RWPE1 (cell line): ENCODE measurements around the gene CREBBP.

Source experiments
- CTCF ChIA-PET: fragments of 350-600 bp; sonication (Branson Sonifier 250); formaldehyde crosslinking; extraction: SDS; loops from one replicate; lab custom pipeline; 2021; lab: Yijun Ruan, JAX
- POLR2A ChIA-PET: fragments of 400-600 bp; formaldehyde crosslinking; extraction: SDS; loops from one replicate; lab custom pipeline; 2020; ENCODE audit warnings: antibody characterized with exemption; ENCODE audit not compliant: low non-redundant PET; lab: Yijun Ruan, JAX
- DNase-seq: peaks from one replicate; pipeline ENCODE4 v3.0.0; 2012; ENCODE audit warnings: low spot score
- H3K27ac ChIP-seq: fragments of 450-650 bp; 2 replicates; pipeline ENCODE4 v1.5.1; 2017
- CTCF ChIP-seq: fragments of 450-650 bp; conservative IDR thresholded peaks from 2 replicates; pipeline ENCODE4 v1.5.1; 2017; ENCODE audit warnings: low read depth, mild to moderate bottlenecking

Gene CREBBP

GRCh38 chr16:3713587-3714242 is 166.8 kb downstream of the CREBBP start:
- ChIA-PET CTCF (interaction anchor here (1.1 kb wide), 1 partner anchor 23 kb away, joined by 5 read pairs; no protein-coding TSS in a partner anchor), POLR2A (no interaction called here)
- DNase-seq = no peak
- TF ChIP-seq CTCF = no peak
- H3K27ac ChIP-seq = peak overlapping the region; percentile 26

- CTCF ChIA-PET = interaction anchor here (1.1 kb wide), 1 partner anchor 22 kb away, joined by 5 read pairs; no protein-coding TSS in a partner anchor
- no peak for TF ChIP-seq CTCF
- DNase-seq = no peak
- POLR2A ChIA-PET = interaction anchor here (0.7 kb wide), 1 partner anchor 37 kb away, joined by 6 read pairs; no protein-coding TSS in a partner anchor
- H3K27ac ChIP-seq = peak overlapping the region; percentile 26
Measured at GRCh38 chr16:3712861-3713372, 167.6 kb downstream of the CREBBP start.

- no peak overlapping the region; the same call in 1 of the 2 replicates for H3K27ac ChIP-seq
- DNase-seq = no peak
- ChIA-PET CTCF (interaction anchor here (0.6 kb wide), 1 partner anchor 80 kb away, joined by 4 read pairs; no protein-coding TSS in a partner anchor), POLR2A (no interaction called here)
- no peak for TF ChIP-seq CTCF
Measured at GRCh38 chr16:3706253-3707012, 174.1 kb downstream of the CREBBP start.

- DNase-seq = no peak
- no peak for TF ChIP-seq CTCF
- ChIA-PET POLR2A (no interaction called here), CTCF (interaction anchor here (0.6 kb wide), 1 partner anchor 481 kb away, joined by 7 read pairs; no protein-coding TSS in a partner anchor)
- no peak overlapping the region for H3K27ac ChIP-seq
Measured at GRCh38 chr16:3702082-3702481, 178.4 kb downstream of the CREBBP start.

- no peak overlapping the region for H3K27ac ChIP-seq
- DNase-seq = no peak
- ChIA-PET CTCF (no interaction called here), POLR2A (no interaction called here)
- TF ChIP-seq CTCF = no peak
Measured at GRCh38 chr16:3701531-3701930, 179.0 kb downstream of the CREBBP start.

GRCh38 chr16:3698941-3699340 is 181.6 kb downstream of the CREBBP start:
- H3K27ac ChIP-seq = no peak overlapping the region
- no peak for DNase-seq
- ChIA-PET POLR2A (no interaction called here), CTCF (interaction anchor here (0.6 kb wide), 1 partner anchor 356 kb away, joined by 5 read pairs; no protein-coding TSS in a partner anchor)
- no peak for TF ChIP-seq CTCF
